HG02852 (cell line): ENCODE measurements around the gene DENND2A.
"Not testable (repeated sequence)": the region's sequence is repeated elsewhere in the genome, so short reads cannot be mapped to it uniquely, and the experiment has no call there.

Experiments used
- ATAC-seq: cut with Tn5 transposase; IDR thresholded peaks from one replicate; pipeline ENCODE4 v1.9.1; 2021; ENCODE audit warnings: mild to moderate bottlenecking, moderate library complexity; ENCODE audit not compliant: unreplicated experiment

The DENND2A gene

GRCh38 chr7:140619915-140620510 is 20.6 kb downstream of the DENND2A start:
- not testable (repeated sequence) for ATAC-seq

- no peak for ATAC-seq
Measured at GRCh38 chr7:140619176-140619575, 21.4 kb downstream of the DENND2A start.

GRCh38 chr7:140618306-140618705 is 22.3 kb downstream of the DENND2A start:
- ATAC-seq: no peak

- ATAC-seq: no peak
Measured at GRCh38 chr7:140617081-140617480, 23.5 kb downstream of the DENND2A start.

- no peak for ATAC-seq
Measured at GRCh38 chr7:140616328-140616727, 24.3 kb downstream of the DENND2A start.

- no peak for ATAC-seq
Measured at GRCh38 chr7:140611641-140612040, 29.0 kb downstream of the DENND2A start.

- ATAC-seq: no peak
Measured at GRCh38 chr7:140610204-140611165, 30.1 kb downstream of the DENND2A start.

GRCh38 chr7:140609646-140610045 is 31.0 kb downstream of the DENND2A start:
- ATAC-seq: no peak

- no peak for ATAC-seq
Measured at GRCh38 chr7:140607441-140607989, 33.1 kb downstream of the DENND2A start.

- ATAC-seq: no peak
Measured at GRCh38 chr7:140605337-140605736, 35.3 kb downstream of the DENND2A start.

- ATAC-seq: no peak
Measured at GRCh38 chr7:140604760-140605159, 35.9 kb downstream of the DENND2A start.

- no peak for ATAC-seq
Measured at GRCh38 chr7:140604076-140604475, 36.5 kb downstream of the DENND2A start.

- ATAC-seq: no peak
Measured at GRCh38 chr7:140601566-140602174, 38.9 kb downstream of the DENND2A start.

GRCh38 chr7:140600341-140600740 is 40.3 kb downstream of the DENND2A start:
- ATAC-seq: no peak

- ATAC-seq: no peak
Measured at GRCh38 chr7:140597428-140597949, 43.1 kb downstream of the DENND2A start.

GRCh38 chr7:140596519-140597427 is 43.8 kb downstream of the DENND2A start:
- no peak for ATAC-seq

GRCh38 chr7:140595468-140596092 is 45.0 kb downstream of the DENND2A start:
- no peak for ATAC-seq

GRCh38 chr7:140594131-140594691 is 46.4 kb downstream of the DENND2A start:
- ATAC-seq: no peak

GRCh38 chr7:140593672-140593982 is 47.0 kb downstream of the DENND2A start:
- no peak for ATAC-seq
